ENCODE measurements around the gene RAB31.

RAB31 gene

GRCh38 chr18:9839211-9839610 is 131.1 kb downstream of the RAB31 start:
- TF ChIP-seq CTCF (IDR thresholded peaks at IDR 0.05): no peak

DNA sequence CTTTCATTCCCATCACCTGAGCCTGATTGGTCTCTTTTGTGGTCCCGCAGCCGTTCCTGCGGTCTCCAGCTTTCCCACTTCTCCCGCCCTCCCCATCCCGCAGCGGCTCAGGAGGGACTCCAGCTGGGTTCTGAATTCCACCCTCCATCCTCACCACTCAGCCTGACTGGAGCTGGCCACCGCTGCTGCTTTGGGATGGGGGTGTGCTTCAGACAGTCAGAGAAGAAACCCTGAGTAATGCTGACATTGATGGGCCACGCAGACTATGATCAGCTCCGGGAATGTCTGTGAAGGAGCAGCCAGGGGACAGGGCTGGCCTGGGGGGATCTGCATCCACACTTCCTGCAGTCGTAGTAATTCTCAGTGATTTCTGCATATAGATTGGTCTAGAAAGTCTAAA is 131.8 kb downstream of the RAB31 start:
- no peak for TF ChIP-seq CTCF (IDR thresholded peaks at IDR 0.05)

DNA sequence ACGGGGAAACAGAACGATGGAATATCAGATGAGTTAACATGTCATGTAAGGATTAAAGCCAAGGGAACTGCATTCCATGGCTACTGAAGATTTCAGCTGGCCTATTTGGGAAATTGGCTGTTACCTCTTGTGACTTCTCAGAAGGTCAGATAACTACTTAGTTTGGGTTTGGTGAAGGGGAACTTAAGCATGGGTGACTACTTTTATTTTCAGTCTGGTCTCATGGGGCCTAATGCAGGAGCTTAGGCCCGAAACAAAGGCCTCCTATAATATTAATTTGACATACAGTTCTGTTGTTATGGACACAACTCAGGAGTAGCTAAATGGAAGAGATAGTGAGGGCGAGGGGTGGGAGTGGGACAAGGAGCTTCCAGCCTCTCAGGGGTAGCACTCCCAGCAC is 133.7 kb downstream of the RAB31 start:
- TF ChIP-seq CTCF (IDR thresholded peaks at IDR 0.05): no peak

DNA sequence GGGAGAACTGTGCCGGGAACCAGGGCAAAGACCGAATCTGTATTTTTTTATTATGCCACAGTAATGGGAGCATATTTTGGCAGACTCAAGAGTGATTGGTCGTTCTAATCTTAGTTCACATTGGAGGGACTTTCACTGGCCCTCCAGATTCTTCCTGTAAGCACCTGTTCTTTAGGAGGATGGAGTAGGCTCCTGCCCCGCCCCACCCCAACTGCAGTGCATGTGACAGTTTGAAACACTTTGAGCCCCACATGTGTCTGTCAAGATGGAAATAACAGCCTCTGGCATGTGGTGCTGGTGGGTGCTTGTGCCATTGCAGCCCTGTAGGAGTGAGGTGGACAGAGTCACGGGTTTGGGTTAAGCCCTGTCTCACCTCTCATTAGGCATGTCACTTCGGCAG is 134.3 kb downstream of the RAB31 start:
- TF ChIP-seq CTCF (IDR thresholded peaks at IDR 0.05): no peak

DNA sequence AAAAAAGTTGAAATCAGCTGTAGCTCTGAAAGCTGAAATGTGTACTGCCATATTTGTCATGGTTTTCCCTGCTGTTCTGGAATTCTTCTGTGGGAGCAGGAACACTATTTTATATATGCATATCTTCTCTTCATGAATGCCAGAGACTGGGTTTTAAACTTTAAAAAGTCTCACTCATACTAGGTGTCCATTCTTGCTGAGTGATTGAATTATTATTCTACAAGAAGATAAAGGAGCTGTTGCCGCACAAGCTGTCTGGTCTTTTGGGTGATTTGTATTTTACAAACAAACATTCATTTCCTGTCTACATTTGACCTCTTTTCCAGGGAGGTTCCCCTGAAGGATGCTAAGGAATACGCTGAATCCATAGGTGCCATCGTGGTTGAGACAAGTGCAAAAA is 137.2 kb downstream of the RAB31 start:
- TF ChIP-seq CTCF (IDR thresholded peaks at IDR 0.05): no peak

- TF ChIP-seq CTCF (IDR thresholded peaks at IDR 0.05): no peak
Observed at GRCh38 chr18:9846162-9846925, 138.2 kb downstream of the RAB31 start.

DNA sequence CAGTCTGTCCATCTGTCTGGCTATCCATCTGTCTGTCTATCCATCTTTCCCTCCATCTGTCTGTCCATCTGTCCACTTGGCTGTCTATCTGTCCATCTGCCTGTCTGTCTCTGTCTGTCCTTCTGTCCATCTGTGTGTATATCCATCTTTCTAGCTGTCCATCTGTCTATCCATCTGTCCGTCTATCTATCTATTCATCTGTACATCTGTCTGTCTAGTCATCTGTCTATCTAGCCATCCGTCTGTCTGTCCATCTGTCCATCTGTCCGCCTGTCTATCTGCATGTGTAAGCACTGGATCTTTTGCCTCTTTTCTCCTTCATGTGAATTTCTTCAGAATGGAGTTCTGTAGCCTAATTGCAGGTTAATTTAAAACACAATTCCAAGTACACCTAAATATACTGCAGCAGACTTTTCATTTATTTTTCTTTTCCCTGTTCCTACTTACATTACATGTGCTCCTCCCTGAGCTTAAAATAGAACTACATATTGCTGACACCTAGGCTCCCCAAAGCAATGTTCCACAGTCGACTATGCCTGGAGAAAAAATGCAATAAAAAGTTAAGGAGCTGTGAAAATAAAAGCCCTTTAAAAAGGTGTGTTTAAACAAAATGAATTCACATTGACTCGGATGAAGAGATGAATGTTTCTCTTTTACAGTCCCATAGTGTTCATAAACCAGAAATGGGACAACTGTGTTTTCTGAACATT is 140.2 kb downstream of the RAB31 start:
- no peak for TF ChIP-seq CTCF (IDR thresholded peaks at IDR 0.05)
